WTC11 (cell line): ENCODE measurements around the gene EPHA4. TPM values are rescaled to one million over a fixed set of nuclear protein-coding genes. Genes with fewer than 3 reads are reported as not detected.

Experiments
- ATAC-seq: fragments of 200-7000 bp; cut with Tn5 transposase; 2 replicates; pipeline ENCODE4 v1.10.0; 2021; ENCODE audit warnings: mild to moderate bottlenecking, moderate library complexity
- CTCF ChIA-PET: fragments of 300-600 bp; sonication (Branson Sonifier 250); formaldehyde crosslinking; loops from one replicate; lab custom pipeline; 2021; ENCODE audit warnings: antibody characterized with exemption; lab: Charles Lee
- POLR2A ChIA-PET: fragments of 350-600 bp; sonication (Branson Sonifier 250); formaldehyde crosslinking; loops from one replicate; lab custom pipeline; 2021; ENCODE audit warnings: antibody characterized with exemption; lab: Charles Lee
- DNase-seq: peaks from one replicate; pipeline ENCODE4 v3.0.0; 2021; ENCODE audit warnings: low spot score
- H3K27ac Mint-ChIP-seq: 2 replicates; pipeline ENCODE4 v1.8.0; 2021; ENCODE audit warnings: mixed read lengths
- H3K27me3 Mint-ChIP-seq: 2 replicates; pipeline ENCODE4 v1.8.0; 2021; ENCODE audit warnings: low read depth, mild to moderate bottlenecking, moderate library complexity, mixed read lengths
- H3K36me3 Mint-ChIP-seq: 2 replicates; pipeline ENCODE4 v1.8.0; 2021; ENCODE audit warnings: mixed read lengths
- H3K4me1 Mint-ChIP-seq: 2 replicates; pipeline ENCODE4 v1.8.0; 2022; ENCODE audit warnings: mixed read lengths
- H3K4me3 Mint-ChIP-seq: 2 replicates; pipeline ENCODE4 v1.8.0; 2021; ENCODE audit warnings: mild to moderate bottlenecking, moderate library complexity, mixed read lengths
- H3K9me3 Mint-ChIP-seq: 2 replicates; pipeline ENCODE4 v1.8.0; 2021; ENCODE audit warnings: mixed read lengths
- CBFB ChIP-seq: sonication (generic); formaldehyde crosslinking; IDR thresholded peaks from 2 replicates; pipeline ENCODE4 v1.8.1; 2022; ENCODE audit warnings: mild to moderate bottlenecking, low read depth, missing genetic modification reagents
- FOXP1 ChIP-seq: sonication (generic); formaldehyde crosslinking; IDR thresholded peaks from 2 replicates; pipeline ENCODE4 v1.8.0; 2022; ENCODE audit warnings: missing genetic modification reagents, mild to moderate bottlenecking, moderate library complexity, borderline replicate concordance
- MXD4 ChIP-seq: fragments of 250-450 bp; sonication (Bioruptor Pico); IDR thresholded peaks from 2 replicates; pipeline ENCODE4 v1.8.0; 2021; ENCODE audit warnings: mild to moderate bottlenecking, moderate library complexity, borderline replicate concordance
- NFATC4 ChIP-seq: fragments of 250-450 bp; sonication (Bioruptor Pico); IDR thresholded peaks from 2 replicates; pipeline ENCODE4 v1.9.0; 2021; ENCODE audit warnings: mild to moderate bottlenecking
- NFYB ChIP-seq: sonication (generic); formaldehyde crosslinking; conservative IDR thresholded peaks from 2 replicates; pipeline ENCODE4 v1.8.0; 2022; ENCODE audit warnings: low read depth, missing genetic modification reagents
- NR1H2 ChIP-seq: sonication (generic); formaldehyde crosslinking; IDR thresholded peaks from 2 replicates; pipeline ENCODE4 v1.9.0; 2021; ENCODE audit warnings: mild to moderate bottlenecking, moderate library complexity, missing genetic modification reagents
- PRRX2 ChIP-seq: fragments of 250-450 bp; sonication (Bioruptor Pico); IDR thresholded peaks from 2 replicates; pipeline ENCODE4 v1.8.0; 2021; ENCODE audit warnings: mild to moderate bottlenecking
- RORB ChIP-seq: fragments of 250-450 bp; sonication (Bioruptor Pico); IDR thresholded peaks from 2 replicates; pipeline ENCODE4 v1.9.0; 2021; ENCODE audit warnings: mild to moderate bottlenecking
- SP1 ChIP-seq: sonication (generic); formaldehyde crosslinking; conservative IDR thresholded peaks from 2 replicates; pipeline ENCODE4 v1.8.1; 2022; ENCODE audit warnings: missing genetic modification reagents
- TEAD1 ChIP-seq: sonication (generic); formaldehyde crosslinking; IDR thresholded peaks from 2 replicates; pipeline ENCODE4 v1.8.0; 2022; ENCODE audit warnings: mild to moderate bottlenecking, missing genetic modification reagents
- TEAD4 ChIP-seq: sonication (generic); formaldehyde crosslinking; IDR thresholded peaks from 2 replicates; pipeline ENCODE4 v1.8.0; 2022; ENCODE audit warnings: mild to moderate bottlenecking, missing genetic modification reagents
- ZNF219 ChIP-seq: sonication (generic); formaldehyde crosslinking; IDR thresholded peaks from 2 replicates; pipeline ENCODE4 v1.8.0; 2023; ENCODE audit warnings: missing genetic modification reagents, mild to moderate bottlenecking, borderline replicate concordance
- ZNF396 ChIP-seq: fragments of 250-450 bp; sonication (Bioruptor Pico); IDR thresholded peaks from 2 replicates; pipeline ENCODE4 v1.8.0; 2021; ENCODE audit warnings: mild to moderate bottlenecking, moderate library complexity, borderline replicate concordance
- ZNF671 ChIP-seq: fragments of 250-450 bp; sonication (Bioruptor Pico); IDR thresholded peaks from 2 replicates; pipeline ENCODE4 v1.8.0; 2021; ENCODE audit warnings: mild to moderate bottlenecking
- total RNA-seq: library from RNA; stranded (reverse); gene quantifications from 3 replicates; pipeline ENCODE4 v1.2.3, GENCODE V29; 2021
- TF ChIP-seq, protein P1 (sequence below): sonication (generic); formaldehyde crosslinking; IDR thresholded peaks from 2 replicates; pipeline ENCODE4 v1.8.1; 2022; ENCODE audit warnings: low read depth, mild to moderate bottlenecking, moderate library complexity, missing genetic modification reagents, borderline replicate concordance
- TF ChIP-seq, protein P2 (sequence below): sonication (generic); formaldehyde crosslinking; IDR thresholded peaks from 2 replicates; pipeline ENCODE4 v1.8.0; 2022; ENCODE audit warnings: mild to moderate bottlenecking, missing genetic modification reagents
- TF ChIP-seq, protein P3 (sequence below): sonication (generic); formaldehyde crosslinking; IDR thresholded peaks from 2 replicates; pipeline ENCODE4 v1.8.0; 2023; ENCODE audit warnings: missing genetic modification reagents, mild to moderate bottlenecking, borderline replicate concordance
- TF ChIP-seq, protein P4 (sequence below): fragments of 250-450 bp; sonication (Bioruptor Pico); IDR thresholded peaks from 2 replicates; pipeline ENCODE4 v1.9.0; 2021; ENCODE audit warnings: mild to moderate bottlenecking, borderline replicate concordance
- TF ChIP-seq, protein P5 (sequence below): sonication (generic); formaldehyde crosslinking; conservative IDR thresholded peaks from 2 replicates; pipeline ENCODE4 v1.8.1; 2022; ENCODE audit warnings: mild to moderate bottlenecking, missing genetic modification reagents
- TF ChIP-seq, protein P6 (sequence below): sonication (generic); formaldehyde crosslinking; IDR thresholded peaks from 2 replicates; pipeline ENCODE4 v1.8.1; 2022; ENCODE audit warnings: low read depth, missing genetic modification reagents, borderline replicate concordance

EPHA4 gene
- total RNA-seq, 1 experiment from 2014 or later = 11.0 TPM

DNA sequence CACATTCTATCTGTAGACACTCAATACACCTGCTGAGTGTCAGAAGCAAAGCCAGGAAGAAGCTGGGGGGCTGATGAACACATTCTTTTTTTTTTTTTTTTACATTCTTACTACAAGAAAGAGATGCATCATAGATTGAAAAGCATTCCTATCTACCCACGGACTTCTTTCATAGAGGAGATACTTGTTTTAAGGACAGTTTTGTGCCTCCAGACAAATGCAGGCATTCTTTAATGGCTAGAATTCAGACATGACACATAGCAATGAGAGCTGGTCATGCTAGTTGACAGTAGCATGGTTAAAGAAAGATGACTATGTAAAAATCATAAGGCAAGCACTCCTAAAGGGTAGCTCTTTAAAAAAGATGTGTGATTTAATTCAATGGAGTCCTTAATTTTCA, 110.2 kb downstream of the EPHA4 start:
- POLR2A ChIA-PET = no interaction called here
- H3K27ac Mint-ChIP-seq = no peak overlapping the region
- no peak for ATAC-seq
- TF ChIP-seq, protein P1, sequence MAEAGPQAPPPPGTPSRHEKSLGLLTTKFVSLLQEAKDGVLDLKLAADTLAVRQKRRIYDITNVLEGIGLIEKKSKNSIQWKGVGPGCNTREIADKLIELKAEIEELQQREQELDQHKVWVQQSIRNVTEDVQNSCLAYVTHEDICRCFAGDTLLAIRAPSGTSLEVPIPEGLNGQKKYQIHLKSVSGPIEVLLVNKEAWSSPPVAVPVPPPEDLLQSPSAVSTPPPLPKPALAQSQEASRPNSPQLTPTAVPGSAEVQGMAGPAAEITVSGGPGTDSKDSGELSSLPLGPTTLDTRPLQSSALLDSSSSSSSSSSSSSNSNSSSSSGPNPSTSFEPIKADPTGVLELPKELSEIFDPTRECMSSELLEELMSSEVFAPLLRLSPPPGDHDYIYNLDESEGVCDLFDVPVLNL = no peak
- TF ChIP-seq, all 79 proteins: peak for 0
- no peak for DNase-seq
- Mint-ChIP-seq H3K36me3 (no peaks in the 10 kb centered on the region), H3K9me3 (no peaks in the 10 kb centered on the region), H3K4me3 (no peak overlapping the region), H3K4me1 (peaks cover 11% of the 10 kb centered on the region), H3K27me3 (peaks cover 40% of the 10 kb centered on the region)
- CTCF ChIA-PET = no interaction called here

DNA sequence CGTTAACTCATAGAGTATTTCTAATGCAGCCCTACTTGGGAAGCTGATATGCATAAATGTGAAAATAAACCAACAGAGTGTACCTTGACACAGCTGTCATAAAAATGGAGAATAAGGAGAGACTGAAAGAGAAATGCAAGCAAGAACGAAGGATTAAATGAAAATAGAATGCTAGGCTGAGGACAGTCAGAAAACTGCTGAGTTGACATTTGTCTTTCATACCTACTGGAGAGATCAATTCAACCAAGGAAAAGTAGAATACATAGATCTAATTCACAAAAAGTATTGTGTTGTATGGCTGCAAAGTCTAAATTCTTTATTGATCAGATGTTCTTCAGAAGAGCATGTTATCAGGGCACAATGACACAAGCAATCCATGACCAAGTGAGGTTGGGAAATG, 112.0 kb downstream of the EPHA4 start:
- H3K27me3 Mint-ChIP-seq = peaks cover 23% of the 10 kb centered on the region
- POLR2A ChIA-PET = no interaction called here
- H3K36me3 Mint-ChIP-seq = no peaks in the 10 kb centered on the region
- TF ChIP-seq, protein P2, sequence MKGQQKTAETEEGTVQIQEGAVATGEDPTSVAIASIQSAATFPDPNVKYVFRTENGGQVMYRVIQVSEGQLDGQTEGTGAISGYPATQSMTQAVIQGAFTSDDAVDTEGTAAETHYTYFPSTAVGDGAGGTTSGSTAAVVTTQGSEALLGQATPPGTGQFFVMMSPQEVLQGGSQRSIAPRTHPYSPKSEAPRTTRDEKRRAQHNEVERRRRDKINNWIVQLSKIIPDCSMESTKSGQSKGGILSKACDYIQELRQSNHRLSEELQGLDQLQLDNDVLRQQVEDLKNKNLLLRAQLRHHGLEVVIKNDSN (CRISPR knock-in tag) = no peak
- TF ChIP-seq NFYB (CRISPR knock-in tag) (no peak), TEAD1 (CRISPR knock-in tag) (no peak), ZNF671 (no peak), RORB (CRISPR knock-in tag) (no peak), MXD4 (CRISPR knock-in tag) (no peak), ZNF396 (CRISPR knock-in tag) (no peak), FOXP1 (CRISPR knock-in tag) (no peak), NR1H2 (CRISPR knock-in tag) (no peak), CBFB (CRISPR knock-in tag) (no peak), ZNF219 (no peak), PRRX2 (CRISPR knock-in tag) (no peak), TEAD4 (no peak), NFATC4 (CRISPR knock-in tag) (no peak), SP1 (no peak)
- TF ChIP-seq, protein P3, sequence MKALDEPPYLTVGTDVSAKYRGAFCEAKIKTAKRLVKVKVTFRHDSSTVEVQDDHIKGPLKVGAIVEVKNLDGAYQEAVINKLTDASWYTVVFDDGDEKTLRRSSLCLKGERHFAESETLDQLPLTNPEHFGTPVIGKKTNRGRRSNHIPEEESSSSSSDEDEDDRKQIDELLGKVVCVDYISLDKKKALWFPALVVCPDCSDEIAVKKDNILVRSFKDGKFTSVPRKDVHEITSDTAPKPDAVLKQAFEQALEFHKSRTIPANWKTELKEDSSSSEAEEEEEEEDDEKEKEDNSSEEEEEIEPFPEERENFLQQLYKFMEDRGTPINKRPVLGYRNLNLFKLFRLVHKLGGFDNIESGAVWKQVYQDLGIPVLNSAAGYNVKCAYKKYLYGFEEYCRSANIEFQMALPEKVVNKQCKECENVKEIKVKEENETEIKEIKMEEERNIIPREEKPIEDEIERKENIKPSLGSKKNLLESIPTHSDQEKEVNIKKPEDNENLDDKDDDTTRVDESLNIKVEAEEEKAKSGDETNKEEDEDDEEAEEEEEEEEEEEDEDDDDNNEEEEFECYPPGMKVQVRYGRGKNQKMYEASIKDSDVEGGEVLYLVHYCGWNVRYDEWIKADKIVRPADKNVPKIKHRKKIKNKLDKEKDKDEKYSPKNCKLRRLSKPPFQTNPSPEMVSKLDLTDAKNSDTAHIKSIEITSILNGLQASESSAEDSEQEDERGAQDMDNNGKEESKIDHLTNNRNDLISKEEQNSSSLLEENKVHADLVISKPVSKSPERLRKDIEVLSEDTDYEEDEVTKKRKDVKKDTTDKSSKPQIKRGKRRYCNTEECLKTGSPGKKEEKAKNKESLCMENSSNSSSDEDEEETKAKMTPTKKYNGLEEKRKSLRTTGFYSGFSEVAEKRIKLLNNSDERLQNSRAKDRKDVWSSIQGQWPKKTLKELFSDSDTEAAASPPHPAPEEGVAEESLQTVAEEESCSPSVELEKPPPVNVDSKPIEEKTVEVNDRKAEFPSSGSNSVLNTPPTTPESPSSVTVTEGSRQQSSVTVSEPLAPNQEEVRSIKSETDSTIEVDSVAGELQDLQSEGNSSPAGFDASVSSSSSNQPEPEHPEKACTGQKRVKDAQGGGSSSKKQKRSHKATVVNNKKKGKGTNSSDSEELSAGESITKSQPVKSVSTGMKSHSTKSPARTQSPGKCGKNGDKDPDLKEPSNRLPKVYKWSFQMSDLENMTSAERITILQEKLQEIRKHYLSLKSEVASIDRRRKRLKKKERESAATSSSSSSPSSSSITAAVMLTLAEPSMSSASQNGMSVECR (CRISPR knock-in tag) = no peak
- TF ChIP-seq, protein P4, sequence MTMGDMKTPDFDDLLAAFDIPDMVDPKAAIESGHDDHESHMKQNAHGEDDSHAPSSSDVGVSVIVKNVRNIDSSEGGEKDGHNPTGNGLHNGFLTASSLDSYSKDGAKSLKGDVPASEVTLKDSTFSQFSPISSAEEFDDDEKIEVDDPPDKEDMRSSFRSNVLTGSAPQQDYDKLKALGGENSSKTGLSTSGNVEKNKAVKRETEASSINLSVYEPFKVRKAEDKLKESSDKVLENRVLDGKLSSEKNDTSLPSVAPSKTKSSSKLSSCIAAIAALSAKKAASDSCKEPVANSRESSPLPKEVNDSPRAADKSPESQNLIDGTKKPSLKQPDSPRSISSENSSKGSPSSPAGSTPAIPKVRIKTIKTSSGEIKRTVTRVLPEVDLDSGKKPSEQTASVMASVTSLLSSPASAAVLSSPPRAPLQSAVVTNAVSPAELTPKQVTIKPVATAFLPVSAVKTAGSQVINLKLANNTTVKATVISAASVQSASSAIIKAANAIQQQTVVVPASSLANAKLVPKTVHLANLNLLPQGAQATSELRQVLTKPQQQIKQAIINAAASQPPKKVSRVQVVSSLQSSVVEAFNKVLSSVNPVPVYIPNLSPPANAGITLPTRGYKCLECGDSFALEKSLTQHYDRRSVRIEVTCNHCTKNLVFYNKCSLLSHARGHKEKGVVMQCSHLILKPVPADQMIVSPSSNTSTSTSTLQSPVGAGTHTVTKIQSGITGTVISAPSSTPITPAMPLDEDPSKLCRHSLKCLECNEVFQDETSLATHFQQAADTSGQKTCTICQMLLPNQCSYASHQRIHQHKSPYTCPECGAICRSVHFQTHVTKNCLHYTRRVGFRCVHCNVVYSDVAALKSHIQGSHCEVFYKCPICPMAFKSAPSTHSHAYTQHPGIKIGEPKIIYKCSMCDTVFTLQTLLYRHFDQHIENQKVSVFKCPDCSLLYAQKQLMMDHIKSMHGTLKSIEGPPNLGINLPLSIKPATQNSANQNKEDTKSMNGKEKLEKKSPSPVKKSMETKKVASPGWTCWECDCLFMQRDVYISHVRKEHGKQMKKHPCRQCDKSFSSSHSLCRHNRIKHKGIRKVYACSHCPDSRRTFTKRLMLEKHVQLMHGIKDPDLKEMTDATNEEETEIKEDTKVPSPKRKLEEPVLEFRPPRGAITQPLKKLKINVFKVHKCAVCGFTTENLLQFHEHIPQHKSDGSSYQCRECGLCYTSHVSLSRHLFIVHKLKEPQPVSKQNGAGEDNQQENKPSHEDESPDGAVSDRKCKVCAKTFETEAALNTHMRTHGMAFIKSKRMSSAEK (CRISPR knock-in tag) = no peak
- TF ChIP-seq, protein P5, sequence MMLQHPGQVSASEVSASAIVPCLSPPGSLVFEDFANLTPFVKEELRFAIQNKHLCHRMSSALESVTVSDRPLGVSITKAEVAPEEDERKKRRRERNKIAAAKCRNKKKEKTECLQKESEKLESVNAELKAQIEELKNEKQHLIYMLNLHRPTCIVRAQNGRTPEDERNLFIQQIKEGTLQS = no peak
- TF ChIP-seq, protein P6, sequence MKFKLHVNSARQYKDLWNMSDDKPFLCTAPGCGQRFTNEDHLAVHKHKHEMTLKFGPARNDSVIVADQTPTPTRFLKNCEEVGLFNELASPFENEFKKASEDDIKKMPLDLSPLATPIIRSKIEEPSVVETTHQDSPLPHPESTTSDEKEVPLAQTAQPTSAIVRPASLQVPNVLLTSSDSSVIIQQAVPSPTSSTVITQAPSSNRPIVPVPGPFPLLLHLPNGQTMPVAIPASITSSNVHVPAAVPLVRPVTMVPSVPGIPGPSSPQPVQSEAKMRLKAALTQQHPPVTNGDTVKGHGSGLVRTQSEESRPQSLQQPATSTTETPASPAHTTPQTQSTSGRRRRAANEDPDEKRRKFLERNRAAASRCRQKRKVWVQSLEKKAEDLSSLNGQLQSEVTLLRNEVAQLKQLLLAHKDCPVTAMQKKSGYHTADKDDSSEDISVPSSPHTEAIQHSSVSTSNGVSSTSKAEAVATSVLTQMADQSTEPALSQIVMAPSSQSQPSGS = no peak
- ATAC-seq (no peak), DNase-seq (no peak)
- peaks cover 21% of the 10 kb centered on the region for H3K4me1 Mint-ChIP-seq
- no peaks in the 10 kb centered on the region for H3K9me3 Mint-ChIP-seq
- H3K4me3 Mint-ChIP-seq = no peak overlapping the region
- CTCF ChIA-PET = no interaction called here
- no peak overlapping the region for H3K27ac Mint-ChIP-seq
